HL-60 (cell line): ENCODE results near the gene FBLIM1.

Experiments used
- DNase-seq, 2 experiments: peaks; one replicate each; pipeline ENCODE4 v3.0.0-alpha.2; 2010 to 2020; ENCODE audit warnings: low read depth in 1 of 2, low spot score in 1 of 2
- H3K27ac ChIP-seq: fragments of 250-450 bp; sonication (Bioruptor Pico); replicated peaks from 2 replicates; pipeline ENCODE4 v1.5.1; 2020; ENCODE audit warnings: mild to moderate bottlenecking, moderate library complexity
- H3K27me3 ChIP-seq: fragments of 250-450 bp; sonication (Bioruptor Pico); 2 replicates; pipeline ENCODE4 v1.5.1; 2021; ENCODE audit warnings: mild to moderate bottlenecking, moderate library complexity; ENCODE audit not compliant: insufficient read depth, poor library complexity, severe bottlenecking
- H3K4me3 ChIP-seq: replicated peaks from 2 replicates; pipeline ENCODE4 v1.5.1; 2011; ENCODE audit warnings: mild to moderate bottlenecking, control low read depth, low read length; ENCODE audit not compliant: insufficient read depth
- CTCF ChIP-seq: IDR thresholded peaks from one replicate; pipeline ENCODE4 v1.5.1; 2011; ENCODE audit warnings: low read length, control low read depth, inconsistent platforms; ENCODE audit not compliant: insufficient read depth
- GABPA ChIP-seq: IDR thresholded peaks from 2 replicates; pipeline ENCODE4 v1.6.1; 2012; ENCODE audit warnings: low read depth
- POLR2AphosphoS5 ChIP-seq: IDR thresholded peaks from 2 replicates; pipeline ENCODE4 v1.6.1; 2012; ENCODE audit warnings: low read depth
- REST ChIP-seq: IDR thresholded peaks from 2 replicates; pipeline ENCODE4 v1.6.1; 2012; ENCODE audit warnings: low read depth; ENCODE audit not compliant: insufficient replicate concordance
- SPI1 ChIP-seq: IDR thresholded peaks from 2 replicates; pipeline ENCODE4 v1.6.1; 2012; ENCODE audit warnings: low read depth, mild to moderate bottlenecking, borderline replicate concordance

The FBLIM1 gene

GRCh38 chr1:15737324-15738319, 21.0 kb upstream of the FBLIM1 start:
- TF ChIP-seq CTCF (no peak), GABPA (no peak), POLR2AphosphoS5 (no peak), SPI1 (no peak), REST (no peak)
- Histone ChIP-seq H3K4me3 (no peak overlapping the region), H3K27ac (no peak overlapping the region), H3K27me3 (no peaks in the 10 kb centered on the region)
- DNase-seq: no peak

GRCh38 chr1:15738416-15739113, 20.0 kb upstream of the FBLIM1 start:
- TF ChIP-seq POLR2AphosphoS5 (no peak), GABPA (no peak), CTCF (no peak), REST (no peak), SPI1 (no peak)
- H3K27me3 ChIP-seq: no peaks in the 10 kb centered on the region
- no peak overlapping the region for H3K4me3 ChIP-seq
- DNase-seq: no peak
- H3K27ac ChIP-seq: no peak overlapping the region

- TF ChIP-seq GABPA (no peak), REST (no peak), POLR2AphosphoS5 (no peak), CTCF (no peak), SPI1 (no peak)
- DNase-seq: no peak
Observed at GRCh38 chr1:15739259-15739658, 19.3 kb upstream of the FBLIM1 start.

More at GRCh38 chr1:15739259-15739658, 19.3 kb upstream of the FBLIM1 start:
- Histone ChIP-seq H3K27ac (no peak overlapping the region), H3K27me3 (no peaks in the 10 kb centered on the region), H3K4me3 (no peak overlapping the region)
